Right lobe of liver (tissue), 4 donors: Measurements from ENCODE around the gene DIPK2B.

ENCODE experiments used
- CTCF ChIP-seq, 4 donors: fragments of 200-600 bp in 3 of 4; fragments of 450-650 bp in 1 of 4; IDR thresholded peaks; one replicate each; pipeline versions ENCODE4 v1.5.1 to v1.8.0; 2016 to 2022; ENCODE audit warnings: antibody characterized with exemption in 4 of 4, mild to moderate bottlenecking in 2 of 4
- POLR2A ChIP-seq: fragments of 450-650 bp; IDR thresholded peaks from one replicate; pipeline ENCODE4 v1.6.1; 2017; ENCODE audit warnings: antibody characterized with exemption, mild to moderate bottlenecking
- donor health status: DM: no; HTN: no; CAD: no.
- donor health status: DM: no; HTN: no; CAD: no.
- donor health status: DM: no; HTN: yes; CAD: no.

- TF ChIP-seq CTCF (IDR thresholded peaks at IDR 0.05): no peak
- no peak for TF ChIP-seq POLR2A
Observed at GRCh38 chrX:45154462-45154861, 46.2 kb downstream of the DIPK2B start.
